ENCODE results near the gene OPN1SW. TPM values are rescaled to one million over a fixed set of nuclear protein-coding genes. Genes with fewer than 3 reads are reported as not detected.

OPN1SW gene
- total RNA-seq, 2 experiments from 2014 or later, result not detected

- no peak for TF ChIP-seq CTCF (IDR thresholded peaks at IDR 0.05)
- peak overlapping the region; percentile 22 for H3K27ac Mint-ChIP-seq
- H3K27me3 Mint-ChIP-seq, result no peaks in the 10 kb centered on the region
- peaks cover 19% of the 10 kb centered on the region for H3K4me1 ChIP-seq (ENCODE audit: insufficient read depth, low read length)
- no peaks in the 10 kb centered on the region for H3K9me3 ChIP-seq (ENCODE audit: control insufficient read depth in 1 of 2, insufficient read depth in 1 of 2, low read length in 2 of 2)
- peaks cover 2% of the 10 kb centered on the region for H3K36me3 ChIP-seq (ENCODE audit: insufficient read depth, low read length)
- H3K4me3 Mint-ChIP-seq, result no peak overlapping the region
- no peaks in the 10 kb centered on the region for H3K27me3 ChIP-seq (ENCODE audit: control insufficient read depth in 1 of 2, insufficient read depth in 2 of 2, low read length in 2 of 2)
- peaks cover 27% of the 10 kb centered on the region for H3K36me3 Mint-ChIP-seq (ENCODE audit: low read depth)
- CTCF ChIA-PET, result interaction anchor here (0.5 to 1.3 kb wide), 3 partner anchors 10 to 301 kb away, joined by 3 read pairs; no protein-coding TSS in a partner anchor
- H3K9me3 Mint-ChIP-seq, result no peaks in the 10 kb centered on the region
- H3K4me1 Mint-ChIP-seq (ENCODE audit: low read depth), result peaks cover 60% of the 10 kb centered on the region
- POLR2A ChIA-PET, result no interaction called here
- intact Hi-C loops (cut with DNase I, micrococcal nuclease), result loop anchor here in 1 of 2 experiments (5.0 to 10.0 kb wide), 2 partner anchors 311 to 1157 kb away; partner anchors contain the start of genes ARF5 and GCC1
- no peak overlapping the region for H3K27ac ChIP-seq (ENCODE audit: low read depth in 1 of 2, low read length in 2 of 2)
- ATAC-seq (ENCODE audit: poor library complexity), result no peak
- no peak for DNase-seq
- H3K4me3 ChIP-seq (ENCODE audit: low read length), result no peak overlapping the region
These were observed 34.1 kb downstream of the OPN1SW start for GRCh38 chr7:128741491-128741890.

- H3K4me1 Mint-ChIP-seq (ENCODE audit: low read depth), result peaks cover 60% of the 10 kb centered on the region
- POLR2A ChIA-PET, result no interaction called here
- no peak overlapping the region for H3K4me3 ChIP-seq (ENCODE audit: low read length)
- no peak overlapping the region for H3K4me3 Mint-ChIP-seq
- H3K27me3 Mint-ChIP-seq, result no peaks in the 10 kb centered on the region
- no peak for ATAC-seq (ENCODE audit: poor library complexity)
- H3K9me3 ChIP-seq (ENCODE audit: control insufficient read depth in 1 of 2, insufficient read depth in 1 of 2, low read length in 2 of 2), result no peaks in the 10 kb centered on the region
- H3K27ac Mint-ChIP-seq, result peak overlapping the region; percentile 22
- intact Hi-C loops (cut with DNase I, micrococcal nuclease), result loop anchor here in 1 of 2 experiments (5.0 to 10.0 kb wide), 2 partner anchors 311 to 1156 kb away; partner anchors contain the start of genes ARF5 and GCC1
- H3K27me3 ChIP-seq (ENCODE audit: control insufficient read depth in 1 of 2, insufficient read depth in 2 of 2, low read length in 2 of 2), result no peaks in the 10 kb centered on the region
- H3K36me3 Mint-ChIP-seq (ENCODE audit: low read depth), result peaks cover 27% of the 10 kb centered on the region
- no peak for DNase-seq
- no peak for TF ChIP-seq CTCF (IDR thresholded peaks at IDR 0.05)
- CTCF ChIA-PET, result interaction anchor here (0.5 to 1.3 kb wide), 3 partner anchors 10 to 302 kb away, joined by 3 read pairs; no protein-coding TSS in a partner anchor
- H3K36me3 ChIP-seq (ENCODE audit: insufficient read depth, low read length), result peaks cover 2% of the 10 kb centered on the region
- H3K9me3 Mint-ChIP-seq, result no peaks in the 10 kb centered on the region
- H3K27ac ChIP-seq (ENCODE audit: low read depth in 1 of 2, low read length in 2 of 2), result no peak overlapping the region
- peaks cover 19% of the 10 kb centered on the region for H3K4me1 ChIP-seq (ENCODE audit: insufficient read depth, low read length)
These were observed 34.6 kb downstream of the OPN1SW start for GRCh38 chr7:128740996-128741395.

- Mint-ChIP-seq H3K27ac (peak overlapping the region; percentile 96), H3K4me1 (ENCODE audit: low read depth) (peaks cover 52% of the 10 kb centered on the region), H3K9me3 (no peaks in the 10 kb centered on the region), H3K36me3 (ENCODE audit: low read depth) (peaks cover 22% of the 10 kb centered on the region), H3K4me3 (peak overlapping the region; percentile 100), H3K27me3 (no peaks in the 10 kb centered on the region)
- Histone ChIP-seq H3K27ac (ENCODE audit: low read depth in 1 of 2, low read length in 2 of 2) (peak overlapping the region; percentile 80 to 93), H3K9me3 (ENCODE audit: control insufficient read depth in 1 of 2, insufficient read depth in 1 of 2, low read length in 2 of 2) (no peaks in the 10 kb centered on the region), H3K4me1 (ENCODE audit: insufficient read depth, low read length) (peaks cover 19% of the 10 kb centered on the region), H3K4me3 (ENCODE audit: low read length) (peak overlapping the region; percentile 97), H3K36me3 (ENCODE audit: insufficient read depth, low read length) (peaks cover 2% of the 10 kb centered on the region), H3K27me3 (ENCODE audit: control insufficient read depth in 1 of 2, insufficient read depth in 2 of 2, low read length in 2 of 2) (no peaks in the 10 kb centered on the region)
- TF ChIP-seq CTCF (IDR thresholded peaks at IDR 0.05), result no peak
- ATAC-seq (ENCODE audit: poor library complexity) (no peak), DNase-seq (no peak)
- ChIA-PET POLR2A (interaction anchor here (0.6 to 2.6 kb wide), 9 partner anchors 8 to 315 kb away, joined by 3 to 23 read pairs (median 7); partner anchors contain the start of genes ATP6V1F and TNPO3), CTCF (interaction anchor here (1.3 kb wide), 1 partner anchor 143 kb away, joined by 4 read pairs; no protein-coding TSS in a partner anchor)
- intact Hi-C loops (cut with DNase I, micrococcal nuclease), result loop anchor here in 1 of 2 experiments (1.0 to 10.0 kb wide), 5 partner anchors 51 to 1155 kb away; partner anchors contain the start of genes ARF5, ATP6V1F, CCDC136 and GCC1
These were observed 35.5 kb downstream of the OPN1SW start for GRCh38 chr7:128739990-128740682.

Measured in CD4-positive, alpha-beta T cell (primary cell).